HG03175 (cell line): ENCODE data around the gene SLC39A1.

Experiments used
- ATAC-seq: cut with Tn5 transposase; IDR thresholded peaks from one replicate; pipeline ENCODE4 v1.9.1; 2021; ENCODE audit warnings: mild to moderate bottlenecking, moderate library complexity; ENCODE audit not compliant: unreplicated experiment

The SLC39A1 gene

GRCh38 chr1:153953859-153954365, 9.4 kb downstream of the SLC39A1 start:
- ATAC-seq = no peak

DNA sequence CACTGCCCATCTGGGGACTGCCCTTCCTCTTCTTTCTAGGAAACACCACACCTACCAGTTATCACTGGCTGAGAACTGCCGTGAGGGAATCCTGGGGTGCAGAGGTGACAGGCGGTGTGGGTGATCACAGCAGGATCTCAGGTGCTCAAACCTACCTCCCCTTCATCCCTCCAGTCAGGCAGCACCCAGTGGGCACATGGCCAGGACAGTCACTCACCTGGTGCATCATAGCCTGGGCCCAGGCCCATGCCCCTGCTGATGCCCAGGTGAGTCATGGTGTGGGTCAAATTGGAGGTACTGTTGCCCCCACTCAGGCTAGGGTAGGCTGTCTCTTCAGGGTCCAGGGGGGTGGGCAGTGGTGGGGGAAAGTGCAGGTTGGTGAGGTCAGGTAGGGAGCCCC, 11.5 kb downstream of the SLC39A1 start:
- ATAC-seq = no peak

GRCh38 chr1:153951183-153951582, 12.2 kb downstream of the SLC39A1 start:
- ATAC-seq = no peak

DNA sequence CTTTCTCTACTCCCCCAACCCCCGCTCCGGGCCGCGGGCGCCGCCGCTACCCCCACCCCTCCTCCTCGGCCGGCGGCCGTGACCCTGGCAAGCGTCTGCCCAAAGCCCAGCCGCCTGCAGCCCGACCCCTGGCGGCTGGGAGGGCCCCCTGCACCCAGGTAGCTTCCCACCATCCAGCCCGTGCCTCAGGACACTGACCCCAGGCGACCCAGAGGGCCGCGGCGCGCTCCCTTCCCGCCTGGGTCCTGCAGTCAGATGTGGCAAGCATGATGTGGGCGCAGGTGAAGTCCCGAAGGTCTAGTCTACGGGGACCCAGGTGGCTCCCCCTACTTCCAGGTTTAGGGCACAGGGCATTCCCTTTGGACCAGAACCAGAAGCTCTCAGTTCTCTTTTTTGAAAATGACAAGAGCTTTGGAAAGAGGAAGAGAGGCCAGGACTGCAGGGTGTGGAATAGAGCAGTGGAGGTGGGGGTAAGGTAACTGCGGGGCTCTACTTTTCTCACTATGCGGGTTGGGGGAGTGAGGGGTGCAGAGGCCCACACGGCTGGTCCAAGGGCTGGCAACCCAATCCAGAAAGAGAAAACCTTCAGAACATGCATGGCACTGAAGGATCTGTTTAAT, 16.6 kb downstream of the SLC39A1 start, which contains the start of gene DENND4B:
DENND4B (minus strand) TSS at position 97 of the 620 bp plus-strand sequence. CDS start 2,344 bp downstream, outside the sequence.
- ATAC-seq = peak; percentile 65

DNA sequence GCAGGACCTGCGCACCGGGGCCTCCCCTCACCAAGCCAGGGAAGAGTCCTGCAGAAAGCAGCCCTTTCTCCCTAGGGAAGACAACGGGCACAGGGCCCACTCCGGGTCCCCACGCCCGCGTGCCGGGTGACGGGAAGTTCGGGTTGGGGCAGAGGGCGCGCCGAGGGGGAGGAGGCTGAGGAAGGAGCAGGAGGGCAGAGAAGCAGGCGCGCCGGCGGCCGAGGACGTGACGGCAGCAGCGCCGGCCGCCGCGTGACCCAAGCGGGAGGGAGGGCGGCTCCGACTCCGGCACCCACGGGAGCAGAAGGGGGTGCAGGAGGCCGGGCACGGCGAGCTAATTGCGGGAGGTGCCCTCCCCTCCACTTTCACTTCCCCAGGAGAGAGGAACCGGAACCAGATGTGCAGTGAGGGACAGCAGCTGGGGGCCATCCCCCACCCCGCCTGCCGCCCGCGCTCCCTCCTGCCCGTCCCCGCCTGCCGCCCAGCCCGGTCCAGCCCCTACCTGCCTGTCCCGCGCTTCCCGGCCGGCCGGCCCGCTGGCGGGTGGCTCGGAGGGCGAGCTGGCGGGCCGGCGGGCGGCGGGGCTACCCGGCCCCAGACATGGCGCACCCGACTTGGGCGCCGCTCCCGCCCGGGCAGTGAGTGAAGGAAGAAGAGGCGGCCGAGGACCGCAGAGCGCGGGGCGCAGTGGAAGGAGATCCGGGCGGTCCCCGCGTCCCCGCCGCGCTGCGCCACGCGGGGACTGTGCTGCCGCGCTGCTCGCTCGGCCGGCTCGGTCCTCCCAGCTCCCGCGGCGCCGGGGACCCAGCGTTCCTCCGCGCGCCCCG, 17.3 kb downstream of the SLC39A1 start:
- peak; percentile 71 for ATAC-seq

- ATAC-seq = peak; percentile 41
These were observed 18.1 kb downstream of the SLC39A1 start for GRCh38 chr1:153945131-153945794.

- no peak for ATAC-seq
These were observed 18.6 kb downstream of the SLC39A1 start for GRCh38 chr1:153944827-153945117.

GRCh38 chr1:153944005-153944826, 19.1 kb downstream of the SLC39A1 start:
- no peak for ATAC-seq

DNA sequence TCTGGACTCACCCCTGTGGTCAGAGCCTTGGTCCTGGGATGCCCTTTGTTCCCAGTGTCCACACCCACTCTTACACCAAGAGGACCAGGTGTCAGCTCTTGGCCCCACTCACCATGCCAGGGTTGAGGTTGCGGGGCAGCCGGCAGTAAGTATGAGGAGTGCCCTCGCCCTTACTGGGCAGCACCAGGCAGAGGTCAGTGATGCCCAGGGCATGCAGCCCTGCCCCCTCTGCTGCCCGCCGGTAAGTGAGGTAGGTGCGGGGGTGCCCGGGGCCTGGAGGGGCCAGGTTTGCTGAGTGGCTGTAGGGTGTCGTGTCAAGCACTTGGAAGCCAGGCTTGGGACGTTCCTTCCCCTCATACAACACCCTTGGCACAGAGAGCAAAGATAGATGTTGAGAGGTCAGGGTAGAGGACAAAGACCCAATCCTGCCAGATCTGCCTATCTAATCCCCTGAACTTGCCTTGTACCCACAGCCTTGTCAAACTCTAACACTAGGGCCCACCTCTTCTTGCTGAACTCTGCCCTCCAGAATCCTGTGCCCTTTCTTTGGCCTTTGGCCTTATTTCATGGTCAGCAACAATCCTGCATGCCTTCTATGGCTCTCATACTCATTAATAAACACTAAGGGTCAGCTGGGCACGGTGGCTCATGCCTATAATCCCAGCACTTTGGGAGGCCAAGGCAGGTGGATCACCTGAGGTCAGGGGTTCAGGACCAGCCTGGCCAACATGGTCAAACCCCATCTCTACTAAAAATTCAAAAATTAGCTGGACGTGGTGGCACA, 20.4 kb downstream of the SLC39A1 start:
- ATAC-seq = no peak

DNA sequence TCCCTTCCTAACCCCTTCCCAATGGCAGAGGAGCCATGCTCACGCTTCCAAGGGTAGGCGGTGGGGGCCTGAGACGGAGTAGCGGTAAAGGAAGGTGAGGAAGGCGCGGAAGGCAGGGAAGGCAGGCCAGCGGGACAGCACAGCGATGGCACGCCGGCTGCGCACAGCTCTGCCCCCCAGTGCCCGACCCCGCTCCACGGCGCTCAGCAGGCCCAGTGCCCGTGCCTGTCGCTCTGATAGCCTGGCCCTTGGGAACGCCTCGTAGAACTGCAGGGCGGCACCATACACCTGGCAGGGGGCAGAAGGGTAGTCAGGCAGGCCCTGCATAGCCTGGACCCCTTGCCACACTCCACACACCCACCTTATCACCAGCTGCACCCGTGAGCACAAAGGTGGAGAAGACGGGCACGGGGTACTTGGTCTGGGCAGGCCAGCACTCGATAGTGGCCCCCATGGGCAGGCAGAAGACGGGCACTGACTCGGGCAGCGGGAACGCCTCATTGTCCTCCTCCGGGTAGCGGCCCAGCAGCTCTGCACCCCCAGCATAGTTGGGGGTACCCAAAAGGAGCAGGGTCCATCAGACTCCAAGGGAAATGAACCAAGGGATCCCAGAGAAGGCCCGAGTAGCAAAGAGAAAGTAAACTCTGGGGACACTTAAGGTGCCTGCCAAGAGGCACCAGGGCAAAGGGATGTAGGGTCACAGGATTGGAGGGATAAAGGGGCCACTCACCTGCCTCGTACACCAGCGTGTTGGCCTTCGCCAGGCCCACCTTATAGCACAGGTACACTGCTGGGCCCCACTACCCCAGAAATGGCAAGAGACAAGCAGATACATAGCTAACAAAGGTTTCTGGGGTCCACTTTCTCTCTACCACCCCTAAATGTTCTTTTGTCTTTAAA, 21.3 kb downstream of the SLC39A1 start:
- no peak for ATAC-seq

DNA sequence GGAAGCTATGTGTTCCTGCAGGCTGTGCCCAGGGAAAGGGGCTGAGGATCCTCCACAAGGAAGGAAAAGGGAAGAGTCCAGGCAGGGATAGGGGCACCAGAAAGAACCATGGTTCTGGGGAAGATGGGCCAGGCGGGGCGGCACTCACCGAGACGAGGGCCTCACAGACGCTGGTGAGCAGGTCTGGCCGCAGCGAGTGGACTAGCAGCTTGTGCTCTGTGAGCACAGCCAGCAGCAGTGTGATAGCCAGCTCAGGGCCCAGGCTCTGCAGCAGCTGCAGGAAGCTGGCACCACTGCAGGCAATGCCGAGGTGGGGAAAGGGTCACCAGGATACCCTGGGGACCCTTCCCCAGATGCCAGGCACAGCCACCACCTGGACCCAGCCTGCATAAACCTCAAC, 22.6 kb downstream of the SLC39A1 start:
- no peak for ATAC-seq

DNA sequence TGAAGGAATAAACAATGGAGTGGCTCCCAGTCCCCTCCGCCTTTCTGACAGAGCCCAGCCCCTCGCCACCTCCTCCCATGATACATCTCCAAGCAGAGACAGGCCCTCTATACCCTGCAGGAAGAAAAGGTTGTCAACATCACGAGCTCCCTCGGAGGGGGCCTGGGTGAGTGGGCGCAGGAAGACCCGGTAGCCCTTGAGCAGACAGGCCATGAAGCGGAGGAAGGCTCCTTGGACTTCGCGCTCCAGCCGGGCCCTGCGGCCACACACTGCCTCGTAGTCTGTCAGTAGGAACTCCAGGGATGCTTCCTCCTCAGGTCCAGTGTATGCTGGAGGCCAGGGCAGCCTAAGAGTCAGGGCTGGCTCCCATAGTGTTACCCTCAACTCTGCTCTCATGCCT, 23.9 kb downstream of the SLC39A1 start:
- no peak for ATAC-seq

- no peak for ATAC-seq
These were observed 24.3 kb downstream of the SLC39A1 start for GRCh38 chr1:153938996-153939395.

GRCh38 chr1:153937331-153937730, 26.0 kb downstream of the SLC39A1 start:
- ATAC-seq = no peak

- no peak for ATAC-seq
These were observed 27.1 kb downstream of the SLC39A1 start for GRCh38 chr1:153936011-153936802.

DNA sequence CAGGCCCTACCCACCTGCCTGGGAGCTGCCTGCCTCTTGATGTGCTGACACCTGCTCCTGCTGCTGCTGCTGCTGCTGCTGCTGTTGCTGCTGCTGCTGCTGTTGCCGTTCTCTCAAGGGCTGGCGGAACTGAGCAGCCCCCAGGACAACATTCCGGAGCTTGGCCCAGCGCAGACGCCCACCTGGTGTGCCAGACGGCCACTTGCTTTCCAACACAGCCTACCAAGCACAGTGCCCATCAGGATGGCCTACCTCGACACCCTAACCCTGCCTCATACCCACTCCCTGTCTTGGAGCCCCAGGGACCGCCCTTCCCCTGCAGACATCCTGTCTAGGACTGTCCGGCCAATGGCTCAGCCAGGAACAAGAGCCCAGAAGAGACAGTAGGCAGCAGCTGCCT, 28.6 kb downstream of the SLC39A1 start:
- ATAC-seq = no peak

DNA sequence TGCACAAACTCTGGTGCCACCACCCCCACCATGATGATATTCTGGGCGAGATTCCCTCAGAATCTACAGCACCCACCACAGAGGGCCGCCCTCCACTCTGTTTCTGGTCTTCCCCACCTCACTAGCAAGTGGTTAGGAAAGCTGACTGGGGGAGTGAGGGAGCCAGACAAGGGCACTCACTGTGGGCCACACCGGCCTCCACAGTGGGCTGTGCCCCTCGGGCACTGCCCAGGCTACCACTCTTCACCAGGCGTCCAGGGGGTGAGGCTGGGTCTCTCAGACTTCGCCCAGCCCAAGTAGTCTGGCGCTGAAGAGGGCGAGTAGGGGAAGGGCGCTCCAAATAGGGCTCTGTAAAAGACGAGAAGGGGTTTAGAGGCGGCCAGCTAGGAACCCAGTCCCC, 29.4 kb downstream of the SLC39A1 start:
- ATAC-seq = no peak

GRCh38 chr1:153933430-153933829, 29.9 kb downstream of the SLC39A1 start:
- no peak for ATAC-seq
